Measurements from ENCODE around the gene PSMB7.

Gene PSMB7

DNA sequence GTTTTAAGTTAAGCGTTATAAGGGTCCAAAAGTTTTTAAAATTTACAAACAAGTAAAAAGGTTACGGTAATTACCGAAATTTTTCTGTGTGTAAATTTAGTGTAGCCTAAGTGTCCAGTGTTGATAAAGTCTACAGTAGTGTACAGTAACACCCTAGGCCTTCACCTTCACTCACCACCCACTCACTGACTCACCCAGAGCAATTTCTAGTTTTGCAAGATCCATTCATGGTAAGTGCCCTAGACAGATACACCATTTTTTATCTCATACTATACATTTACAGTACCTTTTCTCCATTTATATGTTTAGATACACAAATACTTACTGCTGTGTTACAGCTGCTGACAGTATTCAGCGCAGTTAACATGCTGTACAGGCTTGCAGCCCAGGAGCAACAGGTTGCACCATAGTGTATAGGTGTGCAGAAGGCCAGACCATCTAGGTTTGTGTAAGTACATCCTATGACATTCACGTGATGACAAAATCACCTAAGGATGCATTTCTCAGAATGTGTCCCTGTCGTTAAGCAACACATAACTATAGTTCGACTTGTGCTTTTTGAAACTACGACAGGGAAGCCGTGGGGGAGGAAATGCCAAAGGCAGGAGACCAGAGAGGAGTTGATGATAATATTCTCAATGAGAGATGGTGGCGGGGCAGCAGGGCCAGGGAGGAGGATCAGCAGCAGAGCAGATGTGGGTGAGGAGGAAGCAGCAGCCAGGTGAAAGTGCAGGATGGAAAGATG is 48.6 kb downstream of the PSMB7 start:
- no peak for DNase-seq (ENCODE audit: low read depth)
- no peak overlapping the region for H3K4me3 ChIP-seq (ENCODE audit: low read depth, low read length)
- TF ChIP-seq, protein P1, sequence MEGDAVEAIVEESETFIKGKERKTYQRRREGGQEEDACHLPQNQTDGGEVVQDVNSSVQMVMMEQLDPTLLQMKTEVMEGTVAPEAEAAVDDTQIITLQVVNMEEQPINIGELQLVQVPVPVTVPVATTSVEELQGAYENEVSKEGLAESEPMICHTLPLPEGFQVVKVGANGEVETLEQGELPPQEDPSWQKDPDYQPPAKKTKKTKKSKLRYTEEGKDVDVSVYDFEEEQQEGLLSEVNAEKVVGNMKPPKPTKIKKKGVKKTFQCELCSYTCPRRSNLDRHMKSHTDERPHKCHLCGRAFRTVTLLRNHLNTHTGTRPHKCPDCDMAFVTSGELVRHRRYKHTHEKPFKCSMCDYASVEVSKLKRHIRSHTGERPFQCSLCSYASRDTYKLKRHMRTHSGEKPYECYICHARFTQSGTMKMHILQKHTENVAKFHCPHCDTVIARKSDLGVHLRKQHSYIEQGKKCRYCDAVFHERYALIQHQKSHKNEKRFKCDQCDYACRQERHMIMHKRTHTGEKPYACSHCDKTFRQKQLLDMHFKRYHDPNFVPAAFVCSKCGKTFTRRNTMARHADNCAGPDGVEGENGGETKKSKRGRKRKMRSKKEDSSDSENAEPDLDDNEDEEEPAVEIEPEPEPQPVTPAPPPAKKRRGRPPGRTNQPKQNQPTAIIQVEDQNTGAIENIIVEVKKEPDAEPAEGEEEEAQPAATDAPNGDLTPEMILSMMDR (IDR thresholded peaks at IDR 0.05; ENCODE audit: control insufficient read depth, extremely low read depth, insufficient read depth), result no peak

DNA sequence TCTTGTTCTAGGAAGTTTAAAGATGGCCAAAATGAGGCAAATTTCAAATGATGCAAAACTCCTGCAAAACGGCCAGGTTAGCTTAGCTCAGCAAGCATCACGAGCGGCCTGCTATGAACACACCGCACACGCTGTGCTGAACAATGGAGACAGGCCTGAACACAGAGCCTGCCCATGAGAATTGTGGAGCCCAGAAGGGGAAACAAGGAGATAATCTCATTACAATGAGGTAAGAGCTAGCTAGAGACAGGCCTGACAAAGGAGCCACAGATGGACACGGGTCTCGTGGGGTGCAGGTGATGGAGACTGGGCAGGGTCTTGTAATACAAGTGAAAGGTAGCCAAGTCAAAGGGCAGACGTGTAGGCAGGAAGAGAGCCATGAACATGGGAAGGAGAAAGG is 50.2 kb downstream of the PSMB7 start:
- H3K4me3 ChIP-seq (ENCODE audit: low read depth, low read length), result no peak overlapping the region
- TF ChIP-seq, protein P1 (IDR thresholded peaks at IDR 0.05; ENCODE audit: control insufficient read depth, extremely low read depth, insufficient read depth), result no peak
- no peak for DNase-seq (ENCODE audit: low read depth)

DNA sequence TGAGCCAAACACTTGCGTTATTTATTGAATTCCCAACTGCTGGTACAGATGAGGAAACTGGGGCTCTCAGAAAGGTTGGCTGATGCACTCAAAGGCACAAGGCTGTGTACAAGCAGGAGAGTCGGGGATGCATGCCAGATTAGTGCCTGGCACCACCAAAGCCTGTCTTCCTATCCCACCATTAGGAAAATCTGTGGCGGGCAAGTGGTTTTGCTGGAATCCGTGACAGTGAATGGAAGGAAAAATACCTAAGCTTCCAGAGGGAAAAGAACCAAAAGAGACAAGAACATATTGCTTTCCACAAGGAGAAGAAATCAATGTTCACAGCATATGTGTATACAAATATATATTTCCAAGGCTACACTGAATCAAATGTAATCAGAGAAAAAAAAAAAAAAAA is 51.1 kb downstream of the PSMB7 start:
- TF ChIP-seq, protein P1 (IDR thresholded peaks at IDR 0.05; ENCODE audit: control insufficient read depth, extremely low read depth, insufficient read depth), result no peak
- no peak for DNase-seq (ENCODE audit: low read depth)
- no peak overlapping the region for H3K4me3 ChIP-seq (ENCODE audit: low read depth, low read length)

DNA sequence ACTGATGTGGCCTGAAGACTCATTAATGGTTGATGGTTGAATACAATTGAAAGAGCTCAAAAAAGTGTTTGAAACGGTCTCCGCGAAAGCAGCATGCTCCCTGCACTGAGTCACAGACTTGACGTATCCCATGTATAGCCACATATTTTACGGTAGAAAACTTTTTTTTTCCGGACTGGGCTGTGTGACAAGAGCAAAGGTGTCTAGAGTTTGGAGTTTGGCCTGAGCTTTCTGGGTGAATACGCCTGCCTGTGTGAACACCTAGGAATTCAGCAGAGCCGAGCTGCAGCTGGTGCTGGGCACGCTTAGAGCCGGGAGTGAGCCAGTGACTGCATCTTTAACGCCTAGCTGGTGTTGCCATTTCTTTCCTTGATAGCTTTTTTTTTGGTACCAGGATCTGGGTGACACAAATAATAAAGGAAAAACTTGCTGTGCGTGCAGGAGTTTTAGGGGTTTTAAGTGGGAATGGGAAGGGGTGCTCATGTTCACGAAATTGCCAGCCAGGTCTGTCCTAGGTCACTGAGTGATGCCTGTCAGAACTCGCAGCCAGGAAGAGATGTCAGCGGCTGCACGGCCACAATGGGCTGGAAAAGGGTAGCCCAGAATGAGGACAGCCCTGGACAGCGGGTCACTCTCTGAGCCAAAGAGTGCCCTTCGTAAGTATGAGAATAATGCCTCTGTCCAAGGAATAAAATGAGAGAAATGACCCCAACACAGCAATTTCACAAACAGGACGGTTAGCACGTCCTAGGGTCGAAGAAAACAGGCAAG is 51.7 kb downstream of the PSMB7 start:
- TF ChIP-seq, protein P1 (IDR thresholded peaks at IDR 0.05; ENCODE audit: control insufficient read depth, extremely low read depth, insufficient read depth), result no peak
- no peak overlapping the region for H3K4me3 ChIP-seq (ENCODE audit: low read depth, low read length)
- DNase-seq (ENCODE audit: low read depth), result no peak

DNA sequence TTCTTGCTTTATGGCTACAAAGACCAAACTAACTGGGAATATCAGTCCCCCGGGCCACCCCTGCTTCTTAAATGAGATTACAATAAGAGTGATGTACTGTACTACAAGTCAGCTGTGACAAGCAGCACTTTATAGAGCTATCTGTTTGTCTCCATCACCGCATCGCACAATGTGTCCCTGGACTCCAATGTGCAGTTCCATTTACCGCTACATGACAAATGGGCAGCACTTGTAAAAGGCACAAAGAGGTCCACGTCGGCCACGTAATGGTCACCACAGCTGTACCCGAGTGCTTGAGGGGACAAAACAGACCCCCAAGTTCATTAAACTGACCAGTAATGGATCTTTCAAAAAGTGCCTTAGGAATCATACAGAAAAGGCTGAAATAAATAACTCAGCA is 54.1 kb downstream of the PSMB7 start:
- DNase-seq (ENCODE audit: low read depth), result no peak
- no peak overlapping the region for H3K4me3 ChIP-seq (ENCODE audit: low read depth, low read length)
- TF ChIP-seq, protein P1 (IDR thresholded peaks at IDR 0.05; ENCODE audit: control insufficient read depth, extremely low read depth, insufficient read depth), result no peak

DNA sequence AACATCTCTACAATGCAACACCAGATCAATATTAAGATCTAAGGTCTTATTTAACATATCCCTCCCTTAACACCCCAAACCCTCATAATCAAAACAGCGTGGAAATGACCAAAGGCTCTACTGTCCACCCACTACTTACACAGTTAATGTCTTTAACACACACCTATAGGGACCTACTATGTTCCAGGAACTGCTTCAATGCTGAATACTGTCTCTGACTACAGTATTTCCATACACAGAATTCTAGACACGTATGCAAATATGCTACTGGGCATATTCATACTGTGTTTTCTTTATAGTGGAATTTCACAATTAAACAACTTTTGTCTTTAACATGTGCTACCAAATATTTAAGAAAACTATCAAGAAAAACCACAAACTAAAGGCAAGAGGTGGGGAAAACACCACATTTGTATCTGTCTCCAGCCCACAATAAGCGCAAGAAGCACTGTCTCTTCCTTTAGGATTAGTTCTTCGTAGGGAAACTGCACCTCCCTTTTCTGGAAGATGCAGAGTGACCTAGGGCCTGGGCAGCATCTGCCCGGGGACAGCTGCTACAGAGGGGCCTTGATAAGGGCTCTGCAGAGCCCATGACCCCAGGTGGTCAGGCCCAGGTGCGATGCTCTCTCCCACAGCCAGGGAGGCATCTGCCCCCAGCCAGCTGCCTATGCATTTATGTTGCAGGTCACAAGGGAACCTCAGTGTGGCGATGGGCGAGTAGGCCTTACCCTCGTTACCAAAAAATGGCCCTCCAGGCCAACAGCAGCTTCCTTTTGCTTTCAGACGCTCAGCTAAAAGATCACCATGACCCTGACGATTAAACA is 55.2 kb downstream of the PSMB7 start:
- TF ChIP-seq, protein P1 (IDR thresholded peaks at IDR 0.05; ENCODE audit: control insufficient read depth, extremely low read depth, insufficient read depth), result no peak
- no peak overlapping the region for H3K4me3 ChIP-seq (ENCODE audit: low read depth, low read length)
- DNase-seq (ENCODE audit: low read depth), result no peak

Measured in LNCaP clone FGC (cell line).